ENCODE results near the gene BRAT1. TPM values are rescaled to one million over a fixed set of nuclear protein-coding genes. Genes with fewer than 3 reads are reported as not detected.

BRAT1 gene
- total and polyA plus RNA-seq, 2 donors from 2014 or later = 18.7 to 23.7 TPM

DNA sequence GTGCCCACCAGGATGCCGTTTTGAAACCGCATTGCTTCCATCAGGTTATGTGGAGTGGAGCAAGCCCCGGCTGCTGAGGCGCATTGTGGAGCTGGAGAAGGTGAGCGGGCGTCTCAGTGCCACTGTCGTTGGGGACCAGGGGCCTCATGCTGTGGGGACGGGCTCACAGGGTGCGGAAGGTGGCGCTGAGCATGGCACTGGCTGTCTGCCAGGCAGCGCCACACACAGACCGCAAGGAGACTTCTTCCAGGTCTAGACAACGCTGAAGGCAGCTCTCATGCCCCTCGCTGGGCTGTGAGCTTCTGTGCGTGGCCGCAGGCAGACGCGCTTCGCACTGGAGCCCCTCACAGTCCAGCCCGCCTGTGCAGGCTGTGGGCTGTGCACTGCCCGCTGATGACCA lies 32.5 kb upstream of the BRAT1 start:
- no peaks in the 10 kb centered on the region for H3K27me3 ChIP-seq (ENCODE audit: control insufficient read depth, insufficient read depth, low read length)
- no peak for DNase-seq
- H3K4me3 ChIP-seq (ENCODE audit: low read length in 3 of 3) = no peak overlapping the region
- intact Hi-C loops (cut with DNase I) = no loop called here
- no peaks in the 10 kb centered on the region for H3K9me3 ChIP-seq (ENCODE audit: control insufficient read depth in 2 of 3, insufficient read depth in 1 of 3, low read length in 3 of 3)
- H3K36me3 ChIP-seq (ENCODE audit: control insufficient read depth in 2 of 3, insufficient read depth in 3 of 3, low read length in 3 of 3) = peaks cover 8 to 13% (median 10%) of the 10 kb centered on the region in 3 donors
- no peak for FAIRE-seq
- TF ChIP-seq, protein P1, sequence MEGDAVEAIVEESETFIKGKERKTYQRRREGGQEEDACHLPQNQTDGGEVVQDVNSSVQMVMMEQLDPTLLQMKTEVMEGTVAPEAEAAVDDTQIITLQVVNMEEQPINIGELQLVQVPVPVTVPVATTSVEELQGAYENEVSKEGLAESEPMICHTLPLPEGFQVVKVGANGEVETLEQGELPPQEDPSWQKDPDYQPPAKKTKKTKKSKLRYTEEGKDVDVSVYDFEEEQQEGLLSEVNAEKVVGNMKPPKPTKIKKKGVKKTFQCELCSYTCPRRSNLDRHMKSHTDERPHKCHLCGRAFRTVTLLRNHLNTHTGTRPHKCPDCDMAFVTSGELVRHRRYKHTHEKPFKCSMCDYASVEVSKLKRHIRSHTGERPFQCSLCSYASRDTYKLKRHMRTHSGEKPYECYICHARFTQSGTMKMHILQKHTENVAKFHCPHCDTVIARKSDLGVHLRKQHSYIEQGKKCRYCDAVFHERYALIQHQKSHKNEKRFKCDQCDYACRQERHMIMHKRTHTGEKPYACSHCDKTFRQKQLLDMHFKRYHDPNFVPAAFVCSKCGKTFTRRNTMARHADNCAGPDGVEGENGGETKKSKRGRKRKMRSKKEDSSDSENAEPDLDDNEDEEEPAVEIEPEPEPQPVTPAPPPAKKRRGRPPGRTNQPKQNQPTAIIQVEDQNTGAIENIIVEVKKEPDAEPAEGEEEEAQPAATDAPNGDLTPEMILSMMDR (IDR thresholded peaks at IDR 0.05; ENCODE audit: borderline replicate concordance, extremely low read depth, insufficient read depth) = no peak
- H3K4me1 ChIP-seq (ENCODE audit: control insufficient read depth in 2 of 3, insufficient read depth in 2 of 3, low read depth in 1 of 3, low read length in 3 of 3) = no peaks in the 10 kb centered on the region
- H3K9ac ChIP-seq (ENCODE audit: low read length in 3 of 3) = no peak overlapping the region
- no peak overlapping the region for H3K27ac ChIP-seq (ENCODE audit: low read depth in 2 of 2, low read length in 2 of 2)

DNA sequence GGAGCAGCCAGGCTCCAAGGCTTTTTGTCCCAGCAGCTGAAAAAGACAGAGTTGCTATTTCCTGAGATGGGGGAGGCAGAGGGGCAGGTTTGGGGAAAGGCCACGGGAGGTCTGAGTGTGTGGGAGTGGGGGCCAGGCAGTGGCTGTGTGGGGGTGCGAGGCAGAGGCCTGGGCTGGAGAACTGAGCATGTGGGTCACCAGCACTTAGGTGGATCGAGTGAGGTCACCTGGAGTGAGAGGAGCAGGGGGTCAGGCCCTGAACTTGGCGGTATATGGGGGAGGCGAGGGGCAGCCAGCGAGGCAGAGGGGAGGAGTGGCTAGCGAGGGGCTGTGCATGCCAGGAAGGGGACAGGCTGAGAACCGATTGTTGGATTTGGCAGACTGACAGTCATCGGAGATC lies 31.8 kb upstream of the BRAT1 start:
- Histone ChIP-seq H3K4me3 (ENCODE audit: low read length in 3 of 3) (no peak overlapping the region), H3K9ac (ENCODE audit: low read length in 3 of 3) (no peak overlapping the region), H3K36me3 (ENCODE audit: control insufficient read depth in 2 of 3, insufficient read depth in 3 of 3, low read length in 3 of 3) (peaks cover 7 to 10% (median 8%) of the 10 kb centered on the region in 3 donors), H3K27me3 (ENCODE audit: control insufficient read depth, insufficient read depth, low read length) (no peaks in the 10 kb centered on the region), H3K4me1 (ENCODE audit: control insufficient read depth in 2 of 3, insufficient read depth in 2 of 3, low read depth in 1 of 3, low read length in 3 of 3) (no peaks in the 10 kb centered on the region), H3K27ac (ENCODE audit: low read depth in 2 of 2, low read length in 2 of 2) (no peak overlapping the region), H3K9me3 (ENCODE audit: control insufficient read depth in 2 of 3, insufficient read depth in 1 of 3, low read length in 3 of 3) (no peaks in the 10 kb centered on the region)
- no peak for FAIRE-seq
- TF ChIP-seq, protein P1 (IDR thresholded peaks at IDR 0.05; ENCODE audit: borderline replicate concordance, extremely low read depth, insufficient read depth) = no peak
- intact Hi-C loops (cut with DNase I) = no loop called here
- no peak for DNase-seq

DNA sequence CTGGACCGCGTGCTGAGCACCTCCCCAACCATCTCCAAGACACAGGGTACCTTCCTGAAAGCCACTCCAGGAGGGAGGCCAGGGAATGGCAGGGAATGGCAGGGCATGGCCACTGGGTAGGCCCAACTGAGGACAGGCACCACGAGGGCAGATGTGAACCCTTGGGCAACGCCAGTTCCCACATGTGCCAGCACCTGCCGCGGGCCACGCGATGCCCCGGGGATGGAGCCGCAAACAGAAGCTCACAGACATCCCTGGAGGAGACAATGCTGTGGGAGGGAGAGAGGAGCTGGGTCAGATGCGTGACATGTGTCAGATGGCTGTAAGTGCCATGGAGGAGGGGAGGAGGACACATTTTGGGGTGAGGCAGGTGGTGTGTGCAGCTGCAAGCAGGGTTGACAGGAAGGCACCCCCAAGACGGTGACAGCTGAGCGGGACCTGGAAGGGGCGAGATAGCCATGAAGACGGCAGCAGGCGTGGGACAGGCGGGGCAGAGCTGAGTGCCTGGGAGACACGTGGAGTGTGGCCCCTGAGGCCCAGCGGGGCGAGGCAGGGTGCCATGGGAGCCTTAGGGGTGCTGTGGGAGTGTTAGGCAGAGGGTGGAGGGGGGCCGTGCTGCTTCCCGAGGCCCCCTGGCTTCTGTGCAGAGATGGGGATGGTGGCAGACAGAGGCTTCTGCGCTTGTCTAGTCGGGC lies 31.1 kb upstream of the BRAT1 start:
- FAIRE-seq (no peak), DNase-seq (no peak)
- H3K4me3 ChIP-seq (ENCODE audit: low read length in 3 of 3) = no peak overlapping the region
- no peak overlapping the region for H3K9ac ChIP-seq (ENCODE audit: low read length in 3 of 3)
- no peaks in the 10 kb centered on the region for H3K4me1 ChIP-seq (ENCODE audit: control insufficient read depth in 2 of 3, insufficient read depth in 2 of 3, low read depth in 1 of 3, low read length in 3 of 3)
- no peak overlapping the region for H3K27ac ChIP-seq (ENCODE audit: low read depth in 2 of 2, low read length in 2 of 2)
- intact Hi-C loops (cut with DNase I) = no loop called here
- no peaks in the 10 kb centered on the region for H3K9me3 ChIP-seq (ENCODE audit: control insufficient read depth in 2 of 3, insufficient read depth in 1 of 3, low read length in 3 of 3)
- H3K36me3 ChIP-seq (ENCODE audit: control insufficient read depth in 2 of 3, insufficient read depth in 3 of 3, low read length in 3 of 3) = peaks cover 5 to 10% (median 8%) of the 10 kb centered on the region in 3 donors
- TF ChIP-seq, protein P1 (IDR thresholded peaks at IDR 0.05; ENCODE audit: borderline replicate concordance, extremely low read depth, insufficient read depth) = no peak
- H3K27me3 ChIP-seq (ENCODE audit: control insufficient read depth, insufficient read depth, low read length) = no peaks in the 10 kb centered on the region

Measured in kidney (tissue), 14 donors.